ENCODE measurements around the gene CSRP1.

CSRP1 gene

DNA sequence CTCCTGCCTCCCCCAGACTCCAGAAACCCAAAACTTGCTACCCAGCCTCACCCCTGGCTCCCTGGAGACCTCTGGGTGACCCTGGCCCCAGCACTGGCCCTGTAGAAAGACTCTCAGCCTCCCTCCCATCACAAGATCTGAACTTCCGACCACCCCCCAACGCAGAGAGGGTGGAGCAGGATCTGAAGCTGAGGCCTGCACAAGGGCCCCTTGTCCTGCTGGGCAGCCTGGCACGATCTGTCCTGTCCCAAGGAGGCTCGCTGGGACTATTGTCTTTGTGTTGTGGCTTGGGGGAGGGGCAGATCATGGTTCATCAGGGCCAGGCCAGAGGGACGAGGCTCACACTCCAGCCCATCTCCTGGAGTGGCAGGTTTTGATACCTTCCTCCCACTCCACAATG lies 57.9 kb downstream of the CSRP1 start:
- peaks cover 32% of the 10 kb centered on the region for H3K4me1 Mint-ChIP-seq
- no peaks in the 10 kb centered on the region for H3K36me3 Mint-ChIP-seq
- H3K27me3 Mint-ChIP-seq: peaks cover 55% of the 10 kb centered on the region
- H3K9me3 Mint-ChIP-seq: no peaks in the 10 kb centered on the region
- H3K27ac Mint-ChIP-seq: no peak overlapping the region
- DNase-seq: no peak
- CTCF ChIA-PET: interaction anchor here (1.2 to 7.7 kb wide), 13 partner anchors 9 to 68 kb away, joined by 3 to 156 read pairs (median 12); partner anchors contain the start of gene PHLDA3
- H3K4me3 Mint-ChIP-seq: no peak overlapping the region

DNA sequence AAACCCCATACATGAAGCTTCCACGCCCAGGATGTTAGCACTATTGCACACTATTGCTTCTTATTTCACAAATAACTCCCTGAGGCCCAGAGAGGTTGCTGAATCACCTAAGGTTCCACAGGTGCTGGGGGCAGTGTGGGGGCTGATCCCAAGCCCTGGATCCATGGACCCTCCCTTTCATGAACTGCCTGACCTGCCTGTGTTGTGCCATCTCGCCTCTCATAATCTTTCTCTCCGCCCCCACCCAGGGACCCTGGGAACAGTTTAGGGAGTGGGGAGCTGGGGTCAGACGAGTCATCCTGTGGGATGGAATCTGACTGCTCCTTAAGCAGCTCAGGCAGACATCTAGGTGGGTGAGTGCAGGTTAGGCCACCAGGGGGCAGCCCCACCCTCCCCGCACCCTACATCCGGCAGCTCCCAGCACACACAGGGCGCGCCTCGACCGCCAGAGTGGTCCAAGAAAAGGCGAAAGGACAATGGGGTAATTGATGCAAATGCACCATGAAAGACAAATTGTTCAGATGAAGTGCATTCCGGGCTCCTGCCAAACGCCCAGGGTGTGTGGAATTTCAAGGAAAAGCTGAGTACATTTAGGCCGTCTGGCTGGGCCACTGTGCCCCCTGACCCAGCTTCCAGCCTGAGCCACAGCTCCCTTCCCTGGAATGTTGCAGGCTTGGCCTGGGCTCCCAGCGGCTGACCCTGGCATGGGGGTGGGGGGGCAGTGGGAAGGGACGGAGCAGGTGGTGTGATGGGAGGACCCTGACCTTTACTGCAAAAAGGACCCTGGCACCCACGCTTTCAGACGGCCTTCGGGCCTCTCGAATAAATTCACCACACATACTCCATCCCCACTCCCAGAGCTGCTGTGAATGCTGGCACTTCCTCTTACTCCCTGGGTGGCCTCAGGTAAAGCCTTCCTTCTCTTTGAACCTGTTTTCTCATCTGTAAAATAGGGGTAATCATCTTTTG lies 58.7 kb downstream of the CSRP1 start:
- Mint-ChIP-seq H3K27ac (no peak overlapping the region), H3K9me3 (no peaks in the 10 kb centered on the region), H3K4me1 (peaks cover 25% of the 10 kb centered on the region), H3K27me3 (peaks cover 63% of the 10 kb centered on the region), H3K4me3 (no peak overlapping the region), H3K36me3 (no peaks in the 10 kb centered on the region)
- peak; percentile 81 for DNase-seq
- CTCF ChIA-PET: interaction anchor here (1.2 to 7.7 kb wide), 22 partner anchors 9 to 111 kb away, joined by 3 to 156 read pairs (median 6); partner anchors contain the start of genes CSRP1 and PHLDA3

DNA sequence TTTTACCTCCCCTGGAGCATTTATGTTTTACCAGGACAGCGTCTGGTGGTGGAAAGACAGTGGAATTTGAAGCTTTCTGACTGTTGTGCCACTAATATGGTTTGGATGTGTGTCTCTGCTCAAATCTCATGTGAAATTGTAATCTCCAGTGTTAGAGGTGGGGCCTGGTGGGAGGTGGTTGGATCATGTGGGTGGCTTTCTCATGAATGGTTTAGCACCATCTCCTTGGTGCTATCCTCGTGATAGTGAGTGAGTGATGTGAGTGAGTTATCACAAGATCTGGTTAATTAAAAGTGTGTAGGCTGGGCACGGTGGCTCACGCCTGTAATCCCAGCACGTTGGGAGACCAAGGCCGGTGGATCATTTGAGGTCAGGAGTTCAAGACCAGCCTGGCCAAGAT lies 61.6 kb downstream of the CSRP1 start:
- Mint-ChIP-seq H3K36me3 (no peaks in the 10 kb centered on the region), H3K4me1 (peaks cover 7% of the 10 kb centered on the region), H3K4me3 (no peak overlapping the region), H3K27ac (no peak overlapping the region), H3K27me3 (peaks cover 53% of the 10 kb centered on the region), H3K9me3 (no peaks in the 10 kb centered on the region)
- DNase-seq: no peak
- CTCF ChIA-PET: interaction anchor here (0.9 to 7.7 kb wide), 4 partner anchors 11 to 67 kb away, joined by 3 to 156 read pairs (median 83); no protein-coding TSS in a partner anchor

DNA sequence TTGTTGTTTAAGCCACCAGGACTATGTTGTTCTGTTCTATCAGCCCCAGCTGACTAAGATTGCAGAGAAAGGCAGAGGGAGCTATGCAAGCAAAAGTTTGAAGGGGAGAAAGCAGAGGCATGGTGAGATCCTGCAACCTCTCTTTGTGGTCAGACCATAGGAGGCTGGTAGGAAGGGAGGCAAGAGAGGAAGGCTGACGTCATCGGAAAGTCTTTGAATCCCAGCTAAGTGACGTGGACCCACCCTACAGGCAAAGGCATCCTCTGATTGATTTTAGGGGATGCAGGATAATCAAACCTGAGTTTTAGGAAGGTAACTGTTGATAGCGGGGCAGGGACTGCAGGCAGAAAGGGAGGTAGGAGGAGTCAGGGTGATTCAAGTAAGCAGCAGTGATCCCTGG lies 62.1 kb downstream of the CSRP1 start:
- H3K9me3 Mint-ChIP-seq: no peaks in the 10 kb centered on the region
- H3K4me3 Mint-ChIP-seq: no peak overlapping the region
- CTCF ChIA-PET: interaction anchor here (6.0 to 7.7 kb wide), 3 partner anchors 10 to 67 kb away, joined by 47 to 156 read pairs (median 119); no protein-coding TSS in a partner anchor
- H3K27ac Mint-ChIP-seq: no peak overlapping the region
- DNase-seq: no peak
- H3K36me3 Mint-ChIP-seq: no peaks in the 10 kb centered on the region
- peaks cover 51% of the 10 kb centered on the region for H3K27me3 Mint-ChIP-seq
- H3K4me1 Mint-ChIP-seq: peaks cover 3% of the 10 kb centered on the region

DNA sequence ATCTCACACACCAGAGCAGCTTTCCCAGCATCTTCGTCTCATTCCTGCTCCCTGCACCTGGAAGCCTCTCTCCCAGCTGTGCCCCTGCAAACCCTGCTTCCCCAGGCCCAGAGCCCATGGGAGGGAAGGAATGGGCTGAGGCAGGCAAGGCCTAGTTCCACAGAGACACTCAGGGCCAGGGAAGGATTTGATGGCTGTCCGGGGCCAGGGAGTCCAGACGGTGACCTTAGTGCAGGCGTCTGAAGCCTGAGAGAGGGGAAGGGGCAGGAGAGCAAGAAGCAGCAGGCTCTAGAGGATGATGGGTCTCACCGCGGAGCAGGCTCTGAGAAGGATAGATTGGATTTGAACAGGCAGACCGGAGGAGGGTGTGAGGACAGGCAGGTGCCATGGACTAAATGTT lies 63.2 kb downstream of the CSRP1 start:
- Mint-ChIP-seq H3K4me3 (no peak overlapping the region), H3K36me3 (no peaks in the 10 kb centered on the region), H3K4me1 (peaks cover 3% of the 10 kb centered on the region), H3K9me3 (no peaks in the 10 kb centered on the region), H3K27ac (no peak overlapping the region), H3K27me3 (peaks cover 45% of the 10 kb centered on the region)
- no peak for DNase-seq
- CTCF ChIA-PET: interaction anchor here (1.5 to 7.7 kb wide), 2 partner anchors 22 to 37 kb away, joined by 7 to 156 read pairs; no protein-coding TSS in a partner anchor

DNA sequence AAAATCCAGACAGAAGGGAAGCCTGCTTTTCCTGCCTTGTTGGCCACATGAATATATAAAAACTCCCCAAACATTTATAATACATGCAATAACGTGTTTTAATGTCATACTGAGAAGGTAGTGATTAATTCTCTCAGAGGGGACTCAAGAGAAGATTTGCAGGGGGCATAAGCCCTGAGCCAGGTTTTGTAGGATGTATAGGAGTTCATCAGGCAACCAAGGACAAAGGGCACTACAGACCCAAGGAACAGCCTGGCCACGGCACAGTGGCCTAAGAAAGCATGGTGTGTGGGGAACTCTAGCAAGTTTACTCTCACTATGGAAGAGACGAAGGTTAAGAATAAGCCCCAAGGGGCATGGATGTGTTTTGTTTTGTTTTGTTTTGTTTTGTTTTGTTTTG lies 70.0 kb downstream of the CSRP1 start:
- no peak overlapping the region for H3K4me3 Mint-ChIP-seq
- DNase-seq: no peak
- peaks cover 34% of the 10 kb centered on the region for H3K27me3 Mint-ChIP-seq
- no peaks in the 10 kb centered on the region for H3K9me3 Mint-ChIP-seq
- H3K27ac Mint-ChIP-seq: no peak overlapping the region
- CTCF ChIA-PET: interaction anchor here (1.2 to 4.7 kb wide), 5 partner anchors 10 to 67 kb away, joined by 3 to 55 read pairs (median 7); partner anchors contain the start of gene PHLDA3
- H3K36me3 Mint-ChIP-seq: no peaks in the 10 kb centered on the region
- peaks cover 5% of the 10 kb centered on the region for H3K4me1 Mint-ChIP-seq

DNA sequence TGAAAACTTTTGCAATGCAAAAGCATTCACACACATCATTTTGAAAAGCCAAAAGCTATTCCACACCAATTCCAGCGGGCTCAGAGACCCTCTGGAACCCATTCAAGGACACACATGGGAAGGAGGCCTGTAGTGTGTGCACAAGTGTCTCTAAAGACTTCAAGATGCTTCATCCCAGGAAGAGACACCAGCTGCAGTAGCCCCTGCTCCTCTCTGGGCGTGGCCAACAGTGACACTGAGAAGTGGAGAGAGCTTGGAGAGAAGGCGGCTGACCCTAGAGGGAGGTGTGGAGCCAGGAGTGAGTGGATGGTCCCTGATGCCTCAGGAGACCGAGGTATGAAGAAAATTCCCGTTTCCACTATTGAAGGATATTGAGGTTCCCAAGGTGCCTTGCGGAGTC lies 70.5 kb downstream of the CSRP1 start:
- no peaks in the 10 kb centered on the region for H3K36me3 Mint-ChIP-seq
- no peak overlapping the region for H3K4me3 Mint-ChIP-seq
- no peaks in the 10 kb centered on the region for H3K9me3 Mint-ChIP-seq
- peaks cover 5% of the 10 kb centered on the region for H3K4me1 Mint-ChIP-seq
- no peak for DNase-seq
- CTCF ChIA-PET: interaction anchor here (0.6 to 4.7 kb wide), 13 partner anchors 11 to 393 kb away, joined by 3 to 55 read pairs (median 6); partner anchors contain the start of gene PHLDA3
- H3K27me3 Mint-ChIP-seq: peaks cover 34% of the 10 kb centered on the region
- no peak overlapping the region for H3K27ac Mint-ChIP-seq

DNA sequence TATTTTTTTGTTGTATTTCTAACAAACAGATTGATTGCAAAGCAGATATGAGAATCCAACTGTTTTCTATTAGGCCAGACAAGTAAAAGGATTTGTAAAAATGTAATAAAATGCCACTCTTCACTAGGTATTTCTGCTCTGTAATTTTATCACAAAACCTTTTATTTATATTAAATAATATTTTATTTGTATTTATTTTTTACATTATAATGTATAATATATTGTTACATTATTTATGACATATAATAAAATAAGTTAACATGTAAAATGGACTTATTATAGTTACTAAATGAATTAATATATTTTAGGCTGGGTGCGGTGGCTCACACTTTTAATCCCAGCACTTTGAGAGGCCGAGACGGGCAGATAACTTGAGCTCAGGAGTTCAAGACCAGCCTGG lies 72.7 kb downstream of the CSRP1 start:
- Mint-ChIP-seq H3K9me3 (no peaks in the 10 kb centered on the region), H3K36me3 (no peaks in the 10 kb centered on the region), H3K4me1 (peaks cover 5% of the 10 kb centered on the region), H3K27ac (no peak overlapping the region), H3K4me3 (no peak overlapping the region), H3K27me3 (peaks cover 41% of the 10 kb centered on the region)
- no peak for DNase-seq
- CTCF ChIA-PET: interaction anchor here (0.6 to 4.7 kb wide), 7 partner anchors 13 to 477 kb away, joined by 3 to 55 read pairs (median 5); partner anchors contain the start of gene PHLDA3

DNA sequence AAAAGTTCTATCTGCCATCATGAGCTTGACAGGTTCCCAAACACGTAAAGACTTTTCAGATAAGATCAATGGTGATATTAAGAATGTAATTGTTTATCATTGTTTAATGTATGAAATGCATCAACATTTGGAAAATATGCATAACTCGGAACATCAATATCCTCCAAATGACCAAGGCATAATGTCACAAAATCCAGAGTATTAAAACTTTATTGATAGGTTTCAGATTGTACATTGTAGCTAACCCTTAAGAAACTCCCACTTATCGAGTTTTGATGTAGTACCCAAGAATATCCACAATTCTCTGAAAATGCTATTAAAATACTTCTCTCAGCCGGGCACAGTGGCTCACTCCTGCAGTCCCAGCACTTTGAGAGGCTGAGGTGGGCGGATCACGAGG lies 73.3 kb downstream of the CSRP1 start:
- Mint-ChIP-seq H3K27me3 (peaks cover 42% of the 10 kb centered on the region), H3K4me3 (no peak overlapping the region), H3K27ac (no peak overlapping the region), H3K9me3 (no peaks in the 10 kb centered on the region), H3K36me3 (no peaks in the 10 kb centered on the region), H3K4me1 (peaks cover 5% of the 10 kb centered on the region)
- CTCF ChIA-PET: interaction anchor here (0.6 to 4.7 kb wide), 5 partner anchors 9 to 79 kb away, joined by 3 to 55 read pairs (median 37); no protein-coding TSS in a partner anchor
- DNase-seq: no peak
